LNCaP clone FGC (cell line): ENCODE measurements around the gene TBC1D25.
"Not testable (repeated sequence)": the region's sequence is repeated elsewhere in the genome, so short reads cannot be mapped to it uniquely, and the experiment has no call there.

Experiments
- DNase-seq: peaks from one replicate; pipeline ENCODE4 v3.0.0-alpha.2; 2011; ENCODE audit warnings: low read depth
- H3K4me3 ChIP-seq: 2 replicates; pipeline ENCODE4 v1.5.1; 2011; ENCODE audit warnings: mild to moderate bottlenecking, low read depth, low read length, control low read depth
- CTCF ChIP-seq: IDR thresholded peaks from 2 replicates; pipeline ENCODE4 v1.5.1; 2012; ENCODE audit warnings: mild to moderate bottlenecking; ENCODE audit not compliant: control insufficient read depth, insufficient read depth; ENCODE audit errors: extremely low read depth

TBC1D25 gene

DNA sequence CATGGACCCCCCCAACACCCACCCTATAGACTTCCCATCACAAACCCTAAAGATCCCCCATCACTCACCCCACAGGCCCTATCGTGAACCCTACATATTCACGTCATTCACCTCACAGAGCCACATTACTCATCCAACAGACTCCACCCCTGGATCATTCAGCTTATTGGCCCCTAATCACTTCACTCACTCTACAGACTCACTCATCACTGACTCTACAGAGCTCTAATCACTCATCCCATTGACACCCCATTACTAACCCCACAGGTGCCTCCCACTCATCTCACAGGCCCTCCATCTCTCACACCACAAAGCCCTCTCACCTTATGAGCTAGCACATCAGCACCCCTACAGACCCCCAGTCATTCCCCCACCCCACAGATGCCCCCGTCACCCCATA, 6.3 kb upstream of the TBC1D25 start:
- no peak for DNase-seq
- TF ChIP-seq CTCF, result no peak
- H3K4me3 ChIP-seq, result no peak overlapping the region

DNA sequence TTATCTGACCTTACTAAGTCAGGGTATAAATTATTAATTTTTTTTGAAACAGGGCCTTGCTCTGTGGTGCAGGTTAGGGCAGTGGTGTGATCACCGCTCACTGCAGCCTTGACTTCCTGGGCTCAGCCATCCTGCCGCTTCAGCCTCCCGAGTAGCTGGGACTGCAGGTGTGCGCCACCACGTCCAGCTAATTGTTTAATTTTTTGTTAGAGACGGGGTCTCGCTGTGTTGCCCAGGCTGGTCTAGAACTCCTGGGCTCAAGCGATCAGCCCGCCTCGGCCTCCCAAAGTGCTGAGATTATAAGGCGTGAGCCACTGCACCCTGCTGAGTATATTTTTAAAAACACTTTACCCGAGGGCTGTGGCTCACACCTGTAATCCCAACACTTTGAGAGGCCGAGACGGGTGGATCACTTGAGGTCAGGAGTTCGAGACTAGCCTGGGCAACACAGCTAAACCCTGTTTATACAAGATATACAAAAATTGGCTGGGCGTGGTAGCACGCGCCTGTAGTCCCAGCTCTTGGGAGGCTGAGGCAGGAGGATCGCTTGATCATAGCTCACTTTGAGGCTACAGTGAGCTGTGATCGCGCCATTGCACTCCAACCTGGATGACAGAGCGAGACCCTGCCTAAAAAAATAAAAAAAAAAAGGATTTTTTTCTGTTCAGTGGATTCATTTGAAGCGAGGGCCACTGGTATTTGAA, 721 bp upstream of the TBC1D25 start:
- H3K4me3 ChIP-seq, result peak overlapping the region; percentile 61; the same call in 1 of the 2 replicates
- no peak for DNase-seq
- TF ChIP-seq CTCF, result no peak

GRCh38 chrX:48540028-48540375, 488 bp downstream of the TBC1D25 start:
- no peak for DNase-seq
- TF ChIP-seq CTCF, result no peak
- peak overlapping the region; percentile 61 for H3K4me3 ChIP-seq

DNA sequence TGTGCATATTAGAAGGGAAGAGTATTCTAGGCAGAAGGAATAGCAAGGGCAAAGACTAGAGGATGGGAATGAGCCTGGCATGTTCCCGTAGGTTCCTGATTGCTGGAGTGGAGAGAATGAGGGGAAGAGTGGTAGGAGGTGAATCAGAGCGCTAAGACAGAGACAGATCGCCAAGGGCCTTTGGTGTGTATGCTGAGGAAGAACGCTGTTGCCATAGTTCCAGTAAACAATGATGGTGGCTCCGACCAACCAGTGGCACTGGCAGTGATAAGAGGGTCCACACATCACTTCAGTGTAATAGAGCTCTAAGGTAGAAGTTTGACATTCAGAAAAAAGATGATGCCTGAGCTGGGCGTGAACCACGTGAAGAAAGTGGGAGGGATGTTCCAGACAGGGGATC, 966 bp downstream of the TBC1D25 start:
- no peak for DNase-seq
- TF ChIP-seq CTCF, result no peak
- H3K4me3 ChIP-seq, result peak overlapping the region; percentile 61

- TF ChIP-seq CTCF, result no peak
- DNase-seq, result no peak
- no peak overlapping the region for H3K4me3 ChIP-seq
Observed at GRCh38 chrX:48541140-48541814, 1.8 kb downstream of the TBC1D25 start.

GRCh38 chrX:48548871-48549270, 9.4 kb downstream of the TBC1D25 start:
- no peak for DNase-seq
- no peak overlapping the region for H3K4me3 ChIP-seq
- no peak for TF ChIP-seq CTCF

DNA sequence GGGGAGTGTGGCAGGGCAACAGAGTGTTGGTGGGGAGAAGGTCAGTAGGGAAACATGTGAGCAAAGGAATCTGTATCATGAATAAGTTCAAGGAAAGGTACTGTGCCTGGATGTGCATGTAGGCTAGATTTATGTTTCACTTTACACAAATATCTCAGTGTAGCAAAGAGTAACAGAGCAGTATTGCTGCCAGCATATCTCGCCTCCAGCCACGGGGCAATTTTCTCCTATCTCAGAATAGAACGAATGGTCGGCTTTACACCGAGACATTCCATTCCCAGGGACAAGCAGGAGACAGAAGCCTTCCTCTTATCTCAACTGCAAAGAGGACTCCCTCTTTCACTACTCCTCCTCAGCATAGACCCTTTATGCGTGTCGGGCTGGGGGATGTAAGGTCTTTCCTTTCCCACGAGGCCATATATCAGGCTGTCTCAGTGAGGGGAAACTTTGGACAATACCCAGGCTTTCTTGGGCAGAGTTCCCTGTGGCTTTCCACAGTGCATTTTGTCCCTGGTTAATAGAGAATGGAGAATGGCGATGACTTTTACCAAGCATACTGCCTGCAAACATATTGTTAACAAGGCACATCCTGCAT, 16.3 kb downstream of the TBC1D25 start:
- not testable (repeated sequence) for DNase-seq

More for the DNA sequence above, 16.3 kb downstream of the TBC1D25 start:
- H3K4me3 ChIP-seq, result not testable (repeated sequence)
